OCI-LY7 (cell line): Measurements from ENCODE around the gene LDLRAD4. TPM values are rescaled to one million over a fixed set of nuclear protein-coding genes. Genes with fewer than 3 reads are reported as not detected.

Source experiments
- BruUV-seq: library from RNA; stranded (reverse); fragments of 400-500 nt; replicated peaks from 2 replicates; lab custom pipeline; 2021; lab: Mats Ljungman, UMichigan
- CTCF ChIA-PET: fragments of 300-600 bp; sonication (Branson Sonifier 250); formaldehyde crosslinking; loops from one replicate; lab custom pipeline; 2022; ENCODE audit warnings: antibody characterized with exemption; ENCODE audit not compliant: unreplicated experiment; lab: Charles Lee
- POLR2A ChIA-PET: fragments of 300-600 bp; sonication (Branson Sonifier 250); formaldehyde crosslinking; loops from one replicate; lab custom pipeline; 2022; ENCODE audit warnings: antibody characterized with exemption; lab: Charles Lee
- DNase-seq: peaks from one replicate; pipeline ENCODE4 v3.0.0-alpha.2; 2015; ENCODE audit warnings: low spot score
- H2AFZ ChIP-seq: fragments of 200-600 bp; sonication (generic), shearing (Covaris generic); 2 replicates; pipeline ENCODE4 v1.6.1; 2014; ENCODE audit warnings: mild to moderate bottlenecking, antibody characterized with exemption, low read length, moderate library complexity
- H3K27ac ChIP-seq: fragments of 200-600 bp; sonication (generic); 2 replicates; pipeline ENCODE4 v1.5.1; 2014; ENCODE audit warnings: mixed run types, low read depth, mild to moderate bottlenecking, moderate library complexity, low read length, inconsistent platforms; ENCODE audit not compliant: poor library complexity, severe bottlenecking
- H3K36me3 ChIP-seq: fragments of 200-600 bp; sonication (generic); 2 replicates; pipeline ENCODE4 v1.6.1; 2014; ENCODE audit warnings: mild to moderate bottlenecking, antibody characterized with exemption, low read length, moderate library complexity, mixed read lengths; ENCODE audit not compliant: insufficient read depth
- H3K4me1 ChIP-seq: fragments of 200-600 bp; sonication (generic); 2 replicates; pipeline ENCODE4 v1.5.1; 2014; ENCODE audit warnings: mild to moderate bottlenecking, low read length; ENCODE audit not compliant: insufficient read depth, poor library complexity, severe bottlenecking
- H3K4me2 ChIP-seq: fragments of 200-600 bp; sonication (generic); 2 replicates; pipeline ENCODE4 v1.6.1; 2014; ENCODE audit warnings: mild to moderate bottlenecking, low read length
- H3K4me3 ChIP-seq: fragments of 200-600 bp; sonication (generic); 2 replicates; pipeline ENCODE4 v1.5.1; 2014; ENCODE audit warnings: mild to moderate bottlenecking, low read depth, low read length; ENCODE audit not compliant: poor library complexity, severe bottlenecking
- H3K79me2 ChIP-seq: fragments of 200-600 bp; sonication (generic); 2 replicates; pipeline ENCODE4 v1.6.1; 2016; ENCODE audit warnings: low read depth, mild to moderate bottlenecking, low read length, moderate library complexity, mixed read lengths; ENCODE audit not compliant: insufficient read depth
- H3K9me2 ChIP-seq: fragments of 200-600 bp; sonication (generic); 2 replicates; pipeline ENCODE4 v1.6.1; 2016; ENCODE audit warnings: mild to moderate bottlenecking, low read length, mixed read lengths; ENCODE audit not compliant: insufficient read depth
- H3K9me3 ChIP-seq: fragments of 200-600 bp; sonication (generic); 2 replicates; pipeline ENCODE4 v1.6.1; 2014; ENCODE audit warnings: mild to moderate bottlenecking, mixed run types, low read length, mixed read lengths
- H4K20me1 ChIP-seq: fragments of 200-600 bp; sonication (generic); 2 replicates; pipeline ENCODE4 v1.6.1; 2014; ENCODE audit warnings: mild to moderate bottlenecking, antibody characterized with exemption, low read length, moderate library complexity, mixed read lengths; ENCODE audit not compliant: insufficient read depth
- EZH2phosphoT487 ChIP-seq: fragments of 200-600 bp; sonication (generic); IDR thresholded peaks from 2 replicates; pipeline ENCODE4 v1.6.1; 2018; ENCODE audit warnings: low read depth, borderline replicate concordance, mild to moderate bottlenecking, mixed run types, antibody characterized with exemption, low read length, moderate library complexity, mixed read lengths
- intact Hi-C: fragments of 100-400 bp; cut with micrococcal nuclease; formaldehyde crosslinking; loops from one replicate; pipeline ENCODE4 v1.10.0; 2022; ENCODE audit not compliant: unreplicated experiment
- total RNA-seq, 2 experiments: library from RNA; depleted of rRNA in 1 of 2; stranded (reverse); fragments of >200 nt in 1 of 2; shearing (Covaris generic) in 1 of 2; gene quantifications; 2 replicates each; pipeline ENCODE4 v1.2.3, GENCODE V29; 2014 to 2022
- TF ChIP-seq, protein P1 (sequence below): fragments of 200-600 bp; sonication (generic); conservative IDR thresholded peaks from 2 replicates; pipeline ENCODE4 v1.5.1; 2014; ENCODE audit warnings: mild to moderate bottlenecking, antibody characterized with exemption, low read length, moderate library complexity, mixed read lengths

Gene LDLRAD4
- total RNA-seq, 2 experiments from 2014 or later: 26.2 to 43.8 TPM

DNA sequence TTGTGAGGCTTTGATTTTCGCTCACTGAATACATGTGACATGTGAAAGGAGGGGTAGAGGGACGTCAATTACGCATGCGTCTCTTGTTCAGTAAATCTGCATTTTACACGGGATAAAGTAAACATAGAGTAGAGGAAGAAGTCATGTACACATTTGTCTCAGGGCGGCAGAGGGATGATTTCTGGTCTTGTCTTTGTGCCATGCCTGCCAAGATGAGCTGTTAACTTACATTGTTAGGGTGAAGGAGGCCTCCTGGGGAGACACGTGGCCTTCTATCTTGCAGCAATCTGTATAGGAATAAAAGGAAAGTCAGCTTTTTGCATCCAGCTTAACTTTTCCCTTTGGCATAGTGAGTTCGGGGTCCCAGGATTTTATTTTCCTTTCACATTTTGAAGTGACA lies 106.3 kb downstream of the LDLRAD4 start:
- no peak overlapping the region for H2AFZ ChIP-seq
- H3K9me3 ChIP-seq: no peaks in the 10 kb centered on the region
- BruUV-seq: no TSS peak
- intact Hi-C loops: no loop called here
- POLR2A ChIA-PET: no interaction called here
- peaks cover 3% of the 10 kb centered on the region for H3K4me1 ChIP-seq
- H3K9me2 ChIP-seq: no peaks in the 10 kb centered on the region
- TF ChIP-seq, protein P1, sequence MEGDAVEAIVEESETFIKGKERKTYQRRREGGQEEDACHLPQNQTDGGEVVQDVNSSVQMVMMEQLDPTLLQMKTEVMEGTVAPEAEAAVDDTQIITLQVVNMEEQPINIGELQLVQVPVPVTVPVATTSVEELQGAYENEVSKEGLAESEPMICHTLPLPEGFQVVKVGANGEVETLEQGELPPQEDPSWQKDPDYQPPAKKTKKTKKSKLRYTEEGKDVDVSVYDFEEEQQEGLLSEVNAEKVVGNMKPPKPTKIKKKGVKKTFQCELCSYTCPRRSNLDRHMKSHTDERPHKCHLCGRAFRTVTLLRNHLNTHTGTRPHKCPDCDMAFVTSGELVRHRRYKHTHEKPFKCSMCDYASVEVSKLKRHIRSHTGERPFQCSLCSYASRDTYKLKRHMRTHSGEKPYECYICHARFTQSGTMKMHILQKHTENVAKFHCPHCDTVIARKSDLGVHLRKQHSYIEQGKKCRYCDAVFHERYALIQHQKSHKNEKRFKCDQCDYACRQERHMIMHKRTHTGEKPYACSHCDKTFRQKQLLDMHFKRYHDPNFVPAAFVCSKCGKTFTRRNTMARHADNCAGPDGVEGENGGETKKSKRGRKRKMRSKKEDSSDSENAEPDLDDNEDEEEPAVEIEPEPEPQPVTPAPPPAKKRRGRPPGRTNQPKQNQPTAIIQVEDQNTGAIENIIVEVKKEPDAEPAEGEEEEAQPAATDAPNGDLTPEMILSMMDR: no peak
- TF ChIP-seq EZH2phosphoT487: no peak
- H4K20me1 ChIP-seq: no peaks in the 10 kb centered on the region
- CTCF ChIA-PET: no interaction called here
- H3K4me3 ChIP-seq: no peak overlapping the region
- no peak overlapping the region for H3K4me2 ChIP-seq
- H3K36me3 ChIP-seq: no peaks in the 10 kb centered on the region
- no peak overlapping the region for H3K27ac ChIP-seq
- H3K79me2 ChIP-seq: no peaks in the 10 kb centered on the region
- DNase-seq: no peak

- Histone ChIP-seq H3K4me1 (peaks cover 3% of the 10 kb centered on the region), H3K9me3 (no peaks in the 10 kb centered on the region), H2AFZ (no peak overlapping the region), H3K4me2 (no peak overlapping the region), H3K27ac (no peak overlapping the region), H4K20me1 (no peaks in the 10 kb centered on the region), H3K79me2 (no peaks in the 10 kb centered on the region), H3K4me3 (no peak overlapping the region), H3K36me3 (no peaks in the 10 kb centered on the region), H3K9me2 (no peaks in the 10 kb centered on the region)
- no TSS peak for BruUV-seq
- TF ChIP-seq, protein P1: no peak
- TF ChIP-seq EZH2phosphoT487: no peak
- ChIA-PET POLR2A (no interaction called here), CTCF (no interaction called here)
- intact Hi-C loops: no loop called here
- no peak for DNase-seq
Measured at GRCh38 chr18:13328213-13328612, 109.7 kb downstream of the LDLRAD4 start.

DNA sequence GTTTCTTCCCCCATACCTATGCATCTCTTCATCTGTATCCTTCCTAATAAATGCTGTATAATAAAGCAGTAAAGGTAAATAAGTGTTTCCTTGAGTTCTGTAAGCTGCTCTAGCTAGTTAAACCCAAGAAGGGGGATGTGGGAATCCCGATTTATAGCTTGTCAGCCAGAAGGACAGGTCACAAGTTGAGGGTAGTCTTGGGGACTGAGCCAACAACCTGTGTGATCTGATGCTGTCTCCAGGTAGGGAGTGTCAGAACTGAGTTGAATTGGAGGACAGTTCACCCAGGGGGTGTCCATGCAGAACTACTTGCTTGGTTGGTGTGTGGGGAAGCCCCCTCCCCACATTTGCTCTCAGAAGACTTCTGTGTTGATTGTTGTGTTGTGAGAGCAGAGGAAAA lies 112.4 kb downstream of the LDLRAD4 start:
- POLR2A ChIA-PET: interaction anchor here (0.7 to 1.0 kb wide), 2 partner anchors 10 to 111 kb away, joined by 4 read pairs; no protein-coding TSS in a partner anchor
- no peaks in the 10 kb centered on the region for H3K79me2 ChIP-seq
- no peaks in the 10 kb centered on the region for H4K20me1 ChIP-seq
- H3K9me2 ChIP-seq: no peaks in the 10 kb centered on the region
- peaks cover 3% of the 10 kb centered on the region for H3K4me1 ChIP-seq
- H3K27ac ChIP-seq: no peak overlapping the region
- no peaks in the 10 kb centered on the region for H3K36me3 ChIP-seq
- CTCF ChIA-PET: no interaction called here
- intact Hi-C loops: loop anchor here (10.0 kb wide), 1 partner anchor 126 kb away; no protein-coding TSS in a partner anchor
- no peak for DNase-seq
- H3K4me3 ChIP-seq: no peak overlapping the region
- no peak overlapping the region for H3K4me2 ChIP-seq
- TF ChIP-seq, protein P1: no peak
- no peak for TF ChIP-seq EZH2phosphoT487
- H2AFZ ChIP-seq: no peak overlapping the region
- H3K9me3 ChIP-seq: no peaks in the 10 kb centered on the region
- no TSS peak for BruUV-seq
